ENCODE data around the gene CTNNB1.

The CTNNB1 gene

GRCh38 chr3:41248525-41248924, 49.2 kb downstream of the CTNNB1 start:
- DNase-seq (ENCODE audit: low read depth), result no peak
- TF ChIP-seq CTCF (conservative IDR thresholded peaks at IDR 0.05; ENCODE audit: low read depth, low read length), result no peak

GRCh38 chr3:41249318-41249717, 50.0 kb downstream of the CTNNB1 start:
- no peak for TF ChIP-seq CTCF (conservative IDR thresholded peaks at IDR 0.05; ENCODE audit: low read depth, low read length)
- no peak overlapping the region for H3K4me3 ChIP-seq (ENCODE audit: low read length)
- no peak for DNase-seq (ENCODE audit: low read depth)

More at GRCh38 chr3:41248525-41248924, 49.2 kb downstream of the CTNNB1 start:
- no peak overlapping the region for H3K4me3 ChIP-seq (ENCODE audit: low read length)

- H3K4me3 ChIP-seq (ENCODE audit: low read length), result no peak overlapping the region
- no peak for TF ChIP-seq CTCF (conservative IDR thresholded peaks at IDR 0.05; ENCODE audit: low read depth, low read length)
- DNase-seq (ENCODE audit: low read depth), result no peak
Observed at GRCh38 chr3:41250825-41251224, 51.5 kb downstream of the CTNNB1 start.

- DNase-seq (ENCODE audit: low read depth), result no peak
- H3K4me3 ChIP-seq (ENCODE audit: low read length), result no peak overlapping the region
- no peak for TF ChIP-seq CTCF (conservative IDR thresholded peaks at IDR 0.05; ENCODE audit: low read depth, low read length)
Observed at GRCh38 chr3:41251593-41251992, 52.3 kb downstream of the CTNNB1 start.

- no peak overlapping the region for H3K4me3 ChIP-seq (ENCODE audit: low read length)
- no peak for DNase-seq (ENCODE audit: low read depth)
- TF ChIP-seq CTCF (conservative IDR thresholded peaks at IDR 0.05; ENCODE audit: low read depth, low read length), result no peak
Observed at GRCh38 chr3:41258239-41258800, 59.0 kb downstream of the CTNNB1 start.

- H3K4me3 ChIP-seq (ENCODE audit: low read length), result no peak overlapping the region
- TF ChIP-seq CTCF (conservative IDR thresholded peaks at IDR 0.05; ENCODE audit: low read depth, low read length), result no peak
- DNase-seq (ENCODE audit: low read depth), result no peak
Observed at GRCh38 chr3:41259449-41260062, 60.3 kb downstream of the CTNNB1 start.

- DNase-seq (ENCODE audit: low read depth), result no peak
- TF ChIP-seq CTCF (conservative IDR thresholded peaks at IDR 0.05; ENCODE audit: low read depth, low read length), result no peak
- H3K4me3 ChIP-seq (ENCODE audit: low read length), result no peak overlapping the region
Observed at GRCh38 chr3:41260063-41260450, 60.8 kb downstream of the CTNNB1 start.
